GM15510 (cell line): ENCODE measurements around the gene GATB.

Experiments
- POLR2A ChIP-seq: IDR thresholded peaks from 3 replicates; pipeline ENCODE4 v1.6.1; 2011; ENCODE audit warnings: borderline replicate concordance; ENCODE audit not compliant: insufficient read length; ENCODE audit errors: extremely low read depth

The GATB gene

DNA sequence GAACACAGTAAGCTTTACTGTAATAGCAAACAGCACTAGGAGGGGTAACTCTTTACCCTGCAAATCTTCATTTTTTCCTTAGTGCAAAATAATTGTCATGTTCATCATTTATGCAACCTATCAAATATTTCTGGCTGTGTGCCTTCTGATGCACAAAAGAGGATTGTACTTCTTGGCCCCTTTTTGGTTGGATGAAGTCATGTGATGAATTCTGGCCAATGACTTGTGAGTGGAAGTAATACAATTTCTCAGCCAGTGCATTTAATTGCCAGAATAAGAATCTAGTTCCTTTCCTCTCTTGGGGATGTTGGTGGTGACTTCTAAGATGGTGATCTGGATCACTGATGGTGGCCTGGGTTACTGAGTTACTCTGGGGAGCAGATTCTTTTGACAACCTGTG, 37.0 kb upstream of the GATB start:
- TF ChIP-seq POLR2A, result no peak

DNA sequence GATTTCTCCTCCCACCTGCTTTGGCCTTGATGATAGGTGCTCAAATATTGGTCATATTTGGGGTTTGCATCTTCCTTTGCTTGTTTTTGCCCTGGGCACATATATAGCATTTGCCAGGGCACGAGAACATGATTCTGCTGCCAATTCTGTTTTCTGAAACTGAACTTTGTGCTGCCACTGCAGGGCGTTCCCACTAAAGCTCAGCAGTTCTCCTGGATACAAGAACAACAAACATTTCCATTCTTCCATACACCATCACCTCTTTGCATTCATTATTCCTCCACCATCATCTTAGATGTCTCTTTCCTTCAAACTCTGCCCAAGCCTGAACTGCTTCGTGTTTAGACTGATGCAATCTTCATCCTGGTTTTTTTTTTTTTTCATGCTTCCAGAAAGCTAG, 36.3 kb upstream of the GATB start:
- no peak for TF ChIP-seq POLR2A

DNA sequence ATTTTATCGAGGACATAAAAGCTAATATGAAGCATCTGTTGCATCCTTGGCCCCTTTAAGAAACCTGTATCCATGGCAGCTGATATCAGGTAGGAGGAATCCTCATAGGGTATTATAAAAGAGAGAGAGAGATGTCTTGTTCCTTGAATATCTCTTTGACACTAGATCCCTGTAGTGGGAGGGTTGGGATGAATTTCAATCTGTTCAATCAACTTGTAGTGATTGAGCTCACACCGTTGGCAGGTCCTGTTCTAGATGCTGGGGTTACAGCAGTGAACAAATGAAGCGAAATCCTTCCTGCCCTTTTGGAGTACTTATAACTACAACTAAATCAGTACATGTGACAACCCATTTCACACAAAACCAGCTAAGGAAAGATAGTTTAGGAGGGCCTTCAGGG, 35.3 kb upstream of the GATB start:
- TF ChIP-seq POLR2A, result no peak

DNA sequence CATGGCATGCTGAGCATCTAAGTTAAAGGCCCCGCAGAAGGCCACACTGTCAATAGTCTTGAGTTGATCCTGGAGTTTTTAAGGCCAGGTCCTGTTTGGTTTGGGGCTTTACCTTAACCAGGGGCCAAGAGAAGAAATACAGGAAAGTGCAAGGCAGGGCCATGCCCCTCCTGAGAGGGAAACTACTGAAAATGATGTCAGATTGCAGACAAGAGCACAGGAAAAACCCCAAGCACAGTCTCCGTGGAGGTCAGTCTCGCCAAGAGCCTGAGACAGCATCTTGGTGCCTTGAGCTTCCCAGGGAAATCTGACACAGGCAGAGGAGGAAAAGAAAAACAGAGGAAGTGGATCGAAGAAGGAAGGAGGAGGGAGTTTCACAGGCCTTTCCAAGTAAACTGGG, 32.2 kb upstream of the GATB start:
- TF ChIP-seq POLR2A, result no peak

DNA sequence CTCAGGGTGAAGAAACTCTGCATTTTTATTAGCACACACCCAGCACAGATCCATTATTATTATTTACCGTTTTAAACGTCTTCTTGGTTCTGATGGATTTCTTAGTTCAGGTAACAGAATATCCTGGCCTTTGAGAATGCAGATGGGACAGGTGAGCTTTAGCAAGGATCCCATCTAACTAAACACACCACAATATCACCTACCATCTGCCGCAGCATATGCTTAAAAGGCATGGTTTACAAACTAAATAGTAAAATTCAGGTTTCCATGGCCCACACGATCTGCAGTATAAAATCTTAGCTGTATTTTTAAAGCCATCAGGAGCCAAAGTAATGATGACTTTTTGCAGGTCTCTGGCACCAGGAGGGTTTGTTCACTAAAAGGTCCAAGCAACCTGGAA, 31.7 kb upstream of the GATB start:
- no peak for TF ChIP-seq POLR2A

DNA sequence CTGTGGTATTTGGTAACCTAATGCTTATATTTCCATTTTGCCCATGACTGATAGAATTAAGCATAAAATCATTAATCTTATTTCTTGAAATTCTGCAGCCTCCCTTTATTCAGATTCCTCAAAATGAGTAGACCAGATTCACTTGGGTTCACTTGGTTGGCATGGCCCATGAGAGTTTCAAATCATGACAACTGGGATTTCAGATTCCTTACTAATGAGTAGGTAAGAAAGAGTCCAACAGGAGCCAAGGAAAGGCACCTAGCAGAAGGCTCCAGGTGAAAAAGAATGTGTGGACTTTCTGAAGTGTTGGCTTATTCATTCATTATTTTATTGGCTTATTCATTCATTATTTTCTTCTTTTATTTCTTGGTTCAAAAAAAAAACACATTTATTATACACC, 27.2 kb upstream of the GATB start:
- no peak for TF ChIP-seq POLR2A

DNA sequence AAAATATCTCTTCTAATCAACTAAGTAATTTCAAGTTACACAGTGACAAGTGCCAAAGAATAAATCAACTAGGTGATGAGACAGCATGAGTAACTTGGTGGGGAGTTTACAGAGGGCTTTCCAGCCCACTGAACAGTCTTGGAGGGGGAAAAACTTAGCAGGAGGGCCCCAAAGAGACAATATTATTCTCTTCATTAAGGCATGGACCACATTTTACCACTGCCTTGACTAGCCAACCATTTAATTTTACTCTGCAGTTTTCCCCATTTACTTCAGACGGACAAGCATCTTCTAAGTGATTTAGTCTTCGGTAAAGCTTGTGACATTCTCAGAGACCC, 25.3 kb upstream of the GATB start:
- no peak for TF ChIP-seq POLR2A

DNA sequence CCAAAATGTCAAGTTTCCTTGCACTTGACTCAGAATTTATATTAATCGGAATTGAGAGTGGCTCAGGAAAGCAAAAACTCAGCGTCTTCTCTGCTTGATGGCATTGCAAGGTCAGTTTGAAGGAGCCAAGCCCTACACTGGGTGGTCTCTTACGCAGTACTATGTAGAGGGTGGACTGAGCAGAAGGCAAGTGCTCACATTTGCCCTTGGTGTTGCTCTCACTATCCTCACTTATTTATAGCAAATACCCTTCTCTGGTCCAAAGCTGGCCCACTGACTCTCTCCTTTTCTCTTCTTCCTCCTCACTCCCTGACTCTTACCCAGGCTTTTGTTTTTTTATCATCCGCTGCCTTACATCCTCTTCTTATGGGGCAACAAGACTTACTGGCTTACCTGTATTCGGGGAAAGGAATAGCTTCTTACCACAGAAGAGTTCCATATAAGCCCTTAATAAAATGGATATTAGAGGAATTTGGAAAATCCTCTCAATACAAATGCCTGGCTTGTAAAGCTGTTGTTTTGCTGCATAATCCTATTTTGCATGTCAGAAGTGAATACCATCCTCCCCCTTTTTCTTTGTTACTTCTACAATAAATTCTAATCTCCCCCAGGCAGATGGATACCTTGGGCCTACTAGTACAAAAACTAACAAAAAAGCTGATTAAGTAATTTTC, 24.8 kb upstream of the GATB start:
- TF ChIP-seq POLR2A, result no peak

DNA sequence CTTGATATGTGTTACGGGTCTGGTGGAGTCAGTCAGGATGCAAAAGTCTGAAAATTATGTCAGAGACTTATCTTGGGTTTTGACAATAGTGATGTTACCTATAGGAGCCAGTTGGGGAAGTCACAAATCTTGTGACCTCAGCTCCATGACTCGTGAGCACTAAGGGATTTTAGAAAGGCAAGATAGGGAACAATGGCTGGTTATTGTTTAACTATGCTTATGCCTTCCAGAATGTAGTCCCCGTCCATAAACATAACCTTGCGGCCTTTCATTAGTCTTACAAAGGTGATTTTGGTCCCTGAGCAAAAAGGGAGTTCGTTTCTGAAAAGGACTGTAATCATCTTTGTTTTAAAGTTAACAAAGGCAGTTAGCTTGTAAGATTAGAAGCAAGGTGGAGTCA, 23.9 kb upstream of the GATB start:
- no peak for TF ChIP-seq POLR2A

DNA sequence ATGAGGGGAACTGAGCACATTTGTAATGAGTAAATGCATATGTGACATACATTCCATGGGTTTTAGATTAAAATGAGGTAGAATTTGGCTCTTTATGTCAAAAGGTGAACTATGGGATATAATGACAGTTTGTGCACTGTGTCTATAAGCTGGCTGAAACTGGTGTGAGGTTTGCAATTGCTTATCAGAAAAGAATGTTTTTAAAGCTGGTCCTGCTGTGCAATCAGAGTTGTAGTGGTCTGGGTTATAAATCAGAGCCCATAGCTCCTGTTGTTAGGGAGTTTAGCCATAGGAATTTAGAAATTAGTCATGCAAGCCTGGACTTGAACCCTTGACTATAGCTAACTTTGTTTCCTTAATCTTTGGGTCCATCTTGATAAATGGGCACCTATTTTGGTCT, 23.1 kb upstream of the GATB start:
- no peak for TF ChIP-seq POLR2A

DNA sequence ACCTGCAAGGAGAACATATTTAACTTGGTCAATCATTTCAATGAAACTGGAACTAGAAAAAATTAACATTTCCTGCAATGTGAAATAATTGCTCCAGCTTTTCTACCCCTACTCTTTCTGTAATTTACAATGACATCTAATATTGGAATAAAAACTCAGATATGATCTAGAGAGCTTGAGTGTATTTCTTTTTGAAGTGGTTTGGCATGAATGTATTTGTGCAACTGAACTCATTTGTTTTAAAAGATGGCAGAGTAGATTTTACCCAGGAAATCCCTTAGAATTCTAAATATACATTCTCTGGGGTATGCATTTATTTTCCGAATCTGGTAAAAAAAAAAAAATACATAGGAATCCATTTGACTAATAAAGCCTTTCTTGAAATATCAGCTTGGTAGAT, 21.5 kb upstream of the GATB start:
- no peak for TF ChIP-seq POLR2A

DNA sequence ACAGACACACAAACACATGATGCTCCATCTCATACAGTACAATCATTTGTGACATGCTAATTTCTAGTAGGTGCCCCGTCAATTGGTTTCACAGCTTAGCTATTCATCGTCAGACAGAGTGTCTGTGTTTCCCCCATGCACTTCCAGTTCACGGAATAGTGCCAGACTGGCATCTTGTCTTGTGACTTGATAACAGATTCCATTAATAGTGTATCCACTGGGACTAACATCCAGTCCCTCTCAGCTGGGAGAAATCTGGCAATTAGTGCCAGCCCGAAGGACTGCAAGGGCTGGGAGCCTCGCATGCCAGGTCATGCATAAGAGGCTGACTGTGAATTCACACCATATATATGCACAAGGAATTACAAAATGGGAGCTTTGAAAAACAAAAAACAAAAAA, 20.2 kb upstream of the GATB start:
- TF ChIP-seq POLR2A, result no peak

DNA sequence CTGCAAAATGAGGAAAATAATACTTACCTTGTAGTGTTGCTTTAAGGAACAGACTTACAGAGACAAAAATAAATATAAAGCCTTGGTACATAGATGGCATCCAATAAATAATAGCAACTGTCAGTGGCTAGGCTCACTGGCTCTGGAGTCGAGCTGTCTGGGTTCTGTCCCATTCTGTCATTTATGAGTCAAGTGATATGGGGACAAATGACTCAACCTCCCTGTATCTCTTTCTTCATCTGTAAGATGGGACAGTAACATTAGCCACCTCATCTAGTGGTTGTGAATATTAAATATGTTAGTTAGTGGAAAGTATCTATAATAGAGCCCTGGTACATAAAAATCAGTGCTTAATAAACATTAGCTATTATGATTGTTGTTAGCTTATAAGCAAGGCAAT, 16.7 kb upstream of the GATB start:
- no peak for TF ChIP-seq POLR2A

DNA sequence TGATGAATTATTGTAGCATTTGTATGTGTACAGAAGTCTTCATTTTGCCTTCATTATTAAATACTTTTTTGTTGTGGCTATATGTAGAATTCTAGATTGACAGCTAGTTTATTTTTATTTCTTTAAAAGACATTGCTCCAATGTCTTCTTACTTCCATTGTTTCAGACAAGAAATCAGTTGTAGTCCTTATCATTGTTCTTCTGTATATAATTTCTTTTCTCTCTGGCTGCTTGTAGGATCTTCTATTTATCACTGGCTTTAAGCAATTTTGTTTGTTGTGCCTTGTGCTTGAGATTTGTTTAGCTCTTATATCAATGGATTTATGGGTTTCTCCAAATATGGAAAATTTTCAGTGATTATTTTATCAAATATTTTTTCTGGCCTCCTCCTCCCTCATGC, 13.5 kb upstream of the GATB start:
- TF ChIP-seq POLR2A, result no peak

DNA sequence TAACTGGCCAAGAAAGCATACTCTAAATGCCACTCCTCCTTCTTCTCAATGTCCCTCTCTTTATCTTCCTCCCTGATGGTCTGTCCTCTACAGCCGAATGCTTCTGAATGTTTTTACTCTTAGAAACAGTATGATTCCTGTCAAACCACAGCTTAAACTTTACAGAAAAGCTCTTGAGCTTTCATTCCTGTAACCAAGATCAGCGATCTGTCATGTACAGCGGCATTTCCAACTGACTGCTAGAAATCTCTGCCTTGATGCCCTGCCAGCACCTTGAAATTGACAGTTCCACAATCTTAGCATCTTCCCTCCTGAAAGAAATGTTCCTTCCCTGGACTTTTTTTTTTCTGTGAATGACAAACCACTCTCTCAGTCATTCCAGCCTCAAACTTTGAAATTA, 11.5 kb upstream of the GATB start:
- TF ChIP-seq POLR2A, result no peak

DNA sequence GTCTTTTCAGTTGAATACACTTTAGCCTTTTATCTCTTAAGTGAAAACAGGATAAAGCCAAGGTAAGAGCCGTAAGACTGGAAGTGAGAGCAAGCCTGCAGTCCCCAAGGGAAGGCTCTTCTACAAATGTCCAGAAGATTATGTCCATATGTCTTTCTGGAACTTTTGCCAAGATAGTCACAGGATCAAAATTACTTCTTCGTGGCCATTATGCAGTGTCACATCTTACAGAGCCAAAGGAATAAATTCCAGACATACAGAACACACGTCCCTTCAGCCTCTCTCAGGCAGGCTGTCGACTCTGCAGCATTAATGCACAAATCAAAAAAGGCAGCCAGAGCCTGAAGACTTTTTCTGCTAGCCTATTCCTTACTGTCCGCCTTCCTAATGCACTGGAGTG, 10.9 kb upstream of the GATB start:
- TF ChIP-seq POLR2A, result no peak

DNA sequence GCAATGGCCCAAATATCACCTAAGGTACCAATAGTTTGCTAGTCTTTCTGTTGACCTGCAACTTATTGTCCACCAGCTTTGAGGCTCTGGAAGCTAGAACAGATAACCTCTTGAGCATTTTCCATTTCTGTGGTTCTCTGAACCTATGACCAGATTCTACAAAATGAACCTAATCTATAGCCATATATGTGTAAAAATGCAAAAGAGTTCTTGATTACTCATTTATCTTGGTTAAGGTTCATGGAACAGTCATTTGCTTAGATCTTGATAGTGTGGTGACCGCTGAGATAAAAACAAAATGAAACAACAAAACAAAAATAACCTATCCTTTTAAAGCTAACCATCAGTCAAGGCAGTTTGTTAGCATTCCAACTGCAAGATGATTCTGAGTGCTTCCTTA, 9.3 kb upstream of the GATB start:
- no peak for TF ChIP-seq POLR2A

DNA sequence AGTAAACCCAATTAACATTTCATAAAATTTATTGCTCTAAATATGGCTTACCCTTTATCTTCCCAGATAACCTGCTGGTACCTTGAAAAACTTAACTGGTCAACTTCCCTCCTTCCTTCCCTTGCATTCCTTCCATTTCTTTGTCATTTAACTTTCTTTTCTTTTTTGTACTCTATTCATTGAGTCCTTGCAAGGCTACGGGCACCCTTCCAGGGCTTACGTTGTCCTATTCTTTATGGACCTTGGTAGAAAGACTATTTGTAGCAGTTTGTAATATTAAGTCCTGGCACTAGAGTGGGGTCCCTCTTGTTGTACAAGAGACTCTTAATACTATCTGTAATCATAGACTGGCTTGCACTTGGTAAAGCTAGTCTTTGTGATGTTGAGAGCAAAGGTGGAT, 8.0 kb upstream of the GATB start:
- no peak for TF ChIP-seq POLR2A

DNA sequence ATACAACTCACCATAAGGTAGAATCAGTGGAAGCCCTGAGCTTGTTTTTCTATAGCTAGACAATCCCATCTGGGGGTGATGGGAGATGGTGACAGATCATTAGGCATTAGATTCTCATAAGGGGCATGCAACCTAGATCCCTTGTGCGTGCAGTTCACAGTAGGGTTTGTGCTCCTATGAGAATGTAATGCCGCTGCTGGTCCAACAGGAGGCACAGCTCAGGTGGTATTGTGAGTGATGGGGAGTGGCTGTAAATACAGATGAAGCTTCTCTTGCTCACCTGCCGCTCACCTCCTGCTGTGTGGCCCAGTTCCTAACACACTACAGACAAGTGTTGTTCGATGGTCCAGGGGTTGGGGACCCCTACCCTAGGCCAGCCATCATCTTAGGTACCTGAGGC, 5.9 kb upstream of the GATB start:
- TF ChIP-seq POLR2A, result no peak

DNA sequence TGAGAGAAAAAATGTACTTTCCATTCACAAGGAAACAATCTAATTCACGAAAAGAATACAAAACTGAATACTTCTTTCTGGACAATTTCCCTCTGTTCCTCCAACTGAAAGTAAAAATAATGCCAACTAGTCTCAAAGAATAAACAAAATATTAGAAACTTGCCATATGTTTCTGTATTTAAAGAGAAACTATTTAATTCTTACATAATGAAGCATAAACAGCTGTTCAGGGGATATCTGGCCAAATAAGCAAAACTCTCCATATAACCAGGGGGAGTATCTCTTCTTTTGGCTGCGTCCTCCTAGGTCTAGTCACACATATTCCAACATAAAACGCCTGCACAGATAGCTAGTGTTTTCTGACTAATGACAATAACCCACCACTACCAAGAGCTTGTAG, 805 bp downstream of the GATB start:
- no peak for TF ChIP-seq POLR2A
